ENCODE data around the gene KLHL18. TPM values are rescaled to one million over a fixed set of nuclear protein-coding genes. Genes with fewer than 3 reads are reported as not detected.
"Not testable (repeated sequence)": the region's sequence is repeated elsewhere in the genome, so short reads cannot be mapped to it uniquely, and the experiment has no call there.

Gene KLHL18
- 14.7 TPM for polyA plus RNA-seq (ENCODE audit: insufficient read length)

- peak; percentile 96 for DNase-seq
These were observed at the start of gene KLHL18, which contains the start of gene KIF9 for GRCh38 chr3:47282424-47283192. Gene KLHL18 (plus strand): TSS chr3:47282944. CDS start chr3:47282966, 22 bp downstream. Gene KIF9 (minus strand): TSS chr3:47282799. CDS start chr3:47277374, 5,425 bp downstream.

GRCh38 chr3:47238017-47238416 is 44.7 kb upstream of the KLHL18 start:
- no peak for DNase-seq

DNA sequence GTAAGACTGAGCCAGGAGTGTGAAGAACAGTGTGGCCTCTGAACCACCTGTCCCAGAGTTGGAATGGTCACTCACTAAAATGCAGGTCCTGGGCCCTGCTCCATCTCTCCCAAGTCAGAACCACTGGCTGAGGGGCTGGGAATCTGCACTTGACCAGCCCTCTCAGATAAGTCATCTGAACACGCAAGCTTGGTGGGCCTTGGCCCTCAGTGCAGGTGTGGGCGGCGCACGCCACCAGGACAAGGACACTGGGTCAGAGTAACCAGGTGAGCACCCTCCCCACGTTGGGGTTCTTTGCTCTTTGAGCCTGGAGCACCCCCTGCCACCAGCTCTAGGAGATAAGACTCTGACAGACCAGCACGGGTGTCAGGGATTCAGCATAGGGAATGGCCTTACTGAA is 42.8 kb upstream of the KLHL18 start:
- no peak for DNase-seq

- no peak for DNase-seq
These were observed 39.2 kb upstream of the KLHL18 start for GRCh38 chr3:47243419-47244147.

GRCh38 chr3:47244531-47245100 is 38.1 kb upstream of the KLHL18 start:
- DNase-seq, result no peak

DNA sequence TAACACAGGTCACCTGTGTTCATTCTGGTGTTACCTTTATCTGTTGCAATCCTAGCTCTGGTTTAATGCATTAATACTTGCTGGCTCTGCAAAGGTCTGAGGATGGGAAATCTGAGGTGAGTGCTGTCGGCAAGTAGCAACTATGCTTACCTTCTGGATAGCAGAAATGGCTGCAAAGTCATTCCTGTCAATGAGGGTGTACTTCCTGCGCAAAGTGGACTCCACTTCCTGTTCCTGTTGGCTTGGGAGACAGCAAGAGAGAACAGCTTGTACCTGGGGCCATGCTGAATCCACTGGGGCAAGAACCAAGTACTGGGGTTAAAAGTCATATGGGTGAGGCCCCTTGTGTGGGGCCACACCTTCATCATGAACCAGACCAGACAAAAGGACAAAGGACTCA is 37.5 kb upstream of the KLHL18 start:
- DNase-seq, result no peak

GRCh38 chr3:47247131-47248064 is 35.3 kb upstream of the KLHL18 start:
- DNase-seq, result no peak

DNA sequence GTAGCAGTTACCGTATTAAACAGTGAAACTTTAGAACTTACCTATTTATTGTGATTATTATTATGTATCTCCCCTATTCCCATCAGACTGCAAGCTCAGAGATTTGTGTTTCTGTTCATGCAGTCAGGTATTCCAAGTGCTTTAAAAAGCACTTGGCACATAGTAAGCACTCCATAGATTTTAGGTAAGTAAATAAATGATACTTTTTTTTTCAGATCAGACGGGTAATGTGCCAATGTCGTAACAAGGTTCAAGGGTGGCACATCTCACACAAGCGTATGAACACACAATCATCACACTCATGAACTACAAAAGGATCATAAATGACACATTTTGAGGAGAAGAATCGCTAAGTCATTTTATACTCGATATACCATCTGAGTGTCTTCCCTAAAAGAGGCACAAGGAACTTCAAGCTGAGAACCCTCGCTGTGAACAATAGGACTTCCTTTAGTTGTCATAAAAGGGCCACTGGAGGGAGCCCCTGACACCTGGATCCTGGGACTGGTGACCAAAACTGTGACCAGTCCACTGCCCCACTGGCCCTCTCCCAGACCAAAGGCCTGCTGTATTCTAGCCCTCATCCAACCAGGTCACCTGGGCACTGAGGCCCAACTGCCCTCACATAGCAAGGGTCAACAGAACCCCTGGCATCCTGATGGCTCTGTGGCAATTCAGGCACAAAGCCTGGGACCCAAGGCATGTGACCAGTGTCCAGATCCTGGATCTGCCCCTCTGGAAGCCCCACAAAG is 32.3 kb upstream of the KLHL18 start:
- DNase-seq, result no peak

- not testable (repeated sequence) for DNase-seq
These were observed 31.7 kb upstream of the KLHL18 start for GRCh38 chr3:47251085-47251484.

DNA sequence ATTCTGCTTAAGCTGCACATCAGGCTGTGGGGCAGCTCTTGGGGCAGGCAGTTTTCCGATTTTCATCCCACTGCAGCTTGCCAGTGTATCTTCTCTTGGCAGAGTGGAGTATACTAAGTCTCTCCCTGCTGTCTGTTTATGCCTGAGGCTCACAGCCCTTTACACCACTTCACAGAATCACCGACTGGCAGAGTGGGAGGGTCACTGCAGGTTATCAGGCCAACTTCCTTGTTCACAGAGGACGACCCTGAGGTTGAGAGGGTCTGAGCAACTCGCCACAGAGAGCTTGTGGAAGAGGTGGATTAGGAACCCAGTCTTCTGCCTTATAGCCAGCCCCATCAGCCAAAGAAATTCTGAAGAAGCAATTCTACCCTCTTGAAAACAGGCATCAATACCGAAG is 31.1 kb upstream of the KLHL18 start:
- DNase-seq, result no peak

- DNase-seq, result not testable (repeated sequence)
These were observed 26.4 kb upstream of the KLHL18 start for GRCh38 chr3:47256331-47256730.

DNA sequence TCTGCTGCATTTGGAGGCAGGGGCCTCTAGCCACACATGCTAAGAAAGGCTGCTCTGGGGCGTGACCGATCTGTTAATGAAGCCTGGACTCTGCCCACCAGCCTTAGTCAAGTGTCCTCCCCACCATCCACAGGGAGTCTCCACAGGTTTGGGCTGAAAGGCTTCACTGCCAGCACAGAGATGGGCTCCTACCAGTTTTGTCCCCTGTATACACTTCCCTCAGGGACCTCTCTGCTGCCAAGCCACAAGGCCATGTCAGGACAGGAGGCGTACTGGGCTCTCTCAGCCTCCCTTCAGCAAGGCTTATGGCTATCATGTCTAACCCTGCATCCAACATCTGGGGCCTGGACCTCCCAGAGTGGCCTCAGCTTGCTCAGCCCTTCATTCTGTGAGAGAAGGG is 23.6 kb upstream of the KLHL18 start:
- DNase-seq, result no peak

DNA sequence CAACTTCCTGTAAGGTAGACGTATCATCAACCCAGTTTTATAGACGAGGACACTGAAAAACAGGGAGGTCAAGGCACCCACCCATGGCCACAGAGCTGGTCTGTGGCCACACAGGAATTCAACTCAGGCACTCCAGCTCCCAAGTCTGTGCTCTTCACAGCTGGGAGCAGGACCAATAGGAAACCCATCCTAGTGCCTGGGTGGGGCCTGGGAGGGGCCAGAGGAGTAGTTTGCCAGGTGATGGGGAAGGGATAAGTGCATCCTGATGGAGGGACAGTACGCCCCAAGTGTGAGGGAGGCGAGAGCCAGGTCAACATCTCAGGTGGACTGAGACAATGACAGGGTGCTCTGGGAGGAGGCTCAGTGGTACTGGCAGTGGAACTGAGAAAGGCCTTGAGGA is 22.1 kb upstream of the KLHL18 start:
- no peak for DNase-seq

DNA sequence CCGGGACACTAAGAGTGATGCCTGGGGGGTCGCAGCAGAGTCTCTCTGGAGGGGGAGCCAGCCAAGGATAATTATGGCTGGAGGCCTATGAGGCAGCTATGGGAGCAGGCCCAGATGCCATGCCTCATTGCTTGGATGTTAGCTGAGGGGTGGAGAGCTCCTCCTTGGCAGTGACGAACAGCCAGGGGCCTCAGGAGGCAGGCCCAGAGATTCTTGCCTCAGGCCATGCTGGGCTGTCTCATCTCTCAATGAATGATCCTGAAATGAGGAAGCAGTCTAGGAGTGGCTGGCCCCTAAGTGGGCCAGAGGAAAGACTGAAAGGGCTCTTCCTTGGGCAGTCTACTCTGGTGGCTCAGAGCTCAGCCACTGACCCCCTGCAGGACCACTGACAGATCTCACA is 21.4 kb upstream of the KLHL18 start:
- DNase-seq, result no peak

DNA sequence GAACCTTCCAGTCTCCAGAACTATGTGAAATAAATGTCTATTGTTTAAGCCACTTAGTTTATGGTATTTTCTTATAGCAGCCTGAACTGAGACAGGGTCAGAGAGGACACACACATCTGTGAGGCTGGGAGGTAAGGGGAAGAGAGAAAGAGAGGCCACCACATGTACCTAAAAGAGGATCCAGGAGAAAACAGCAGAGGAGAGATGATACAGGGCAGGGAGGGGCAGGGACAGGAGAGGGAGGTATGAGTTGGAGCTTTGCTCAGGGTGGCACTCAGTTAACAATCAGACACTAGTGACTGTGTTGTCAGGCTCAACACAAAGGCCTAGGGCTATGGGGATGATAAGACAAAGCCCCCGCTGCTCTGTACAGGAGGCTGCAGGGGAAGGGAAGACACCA is 17.7 kb upstream of the KLHL18 start:
- no peak for DNase-seq

DNA sequence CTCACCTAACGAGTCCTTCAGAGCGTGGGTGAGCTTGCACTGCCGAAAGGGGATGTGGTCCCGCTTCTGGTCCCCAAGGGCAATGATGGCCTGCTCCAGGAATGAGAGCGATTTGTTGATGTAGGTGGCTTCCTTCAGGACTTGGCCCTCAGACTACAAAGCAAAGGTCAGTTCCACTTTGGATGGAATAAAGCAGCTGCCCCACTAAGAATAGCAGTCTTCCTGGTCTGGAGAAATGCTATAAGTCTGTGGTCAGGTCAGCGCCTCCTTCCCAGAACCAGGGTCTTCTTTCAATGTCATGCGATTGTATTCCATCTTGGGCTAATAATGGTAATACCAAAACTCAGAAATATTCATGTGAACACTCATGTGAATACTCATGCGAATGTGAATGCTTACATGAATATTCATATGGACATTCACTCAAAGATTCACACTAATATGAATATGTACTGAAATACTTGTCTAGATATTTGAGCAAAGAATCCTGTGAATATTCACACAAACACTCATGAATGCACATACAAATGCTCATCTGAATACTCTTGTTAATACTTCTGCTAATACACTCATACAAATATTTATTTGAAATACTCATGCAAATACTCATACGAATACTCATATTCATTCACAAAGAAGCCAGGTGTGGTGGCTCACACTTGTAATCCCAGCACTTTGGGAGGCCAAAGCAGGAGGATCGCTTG is 16.9 kb upstream of the KLHL18 start:
- DNase-seq, result no peak

GRCh38 chr3:47266709-47267489 is 15.8 kb upstream of the KLHL18 start:
- peak; percentile 74 for DNase-seq

GRCh38 chr3:47267490-47267824 is 15.3 kb upstream of the KLHL18 start:
- no peak for DNase-seq

GRCh38 chr3:47270526-47270925 is 12.2 kb upstream of the KLHL18 start:
- no peak for DNase-seq

GRCh38 chr3:47273564-47273963 is 9.2 kb upstream of the KLHL18 start:
- no peak for DNase-seq

Measured in hindlimb muscle (tissue), 1 donor.